Spleen (tissue), 11 donors: ENCODE results near the gene NLGN3. TPM values are rescaled to one million over a fixed set of nuclear protein-coding genes. Genes with fewer than 3 reads are reported as not detected.

Experiments used
- DNase-seq: peaks from one replicate; pipeline ENCODE4 v3.0.0-alpha.2; 2020
- H3K27ac ChIP-seq, 8 donors: fragments of 200-600 bp; sonication (generic) in 7 of 8; 1 replicate in 4 of 8; 2 replicates in 4 of 8; pipeline versions ENCODE4 v1.5.0 to v1.8.0; 2016 to 2021; ENCODE audit warnings: inconsistent platforms in 4 of 8, mild to moderate bottlenecking in 4 of 8, moderate library complexity in 1 of 8
- H3K27me3 ChIP-seq, 7 donors: fragments of 200-600 bp; sonication (generic) in 6 of 7; replicated peaks in 1 of 7; 1 replicate in 4 of 7; 2 replicates in 3 of 7; pipeline versions ENCODE4 v1.5.0 to v1.8.0; 2016 to 2021; ENCODE audit warnings: inconsistent platforms in 3 of 7, mild to moderate bottlenecking in 1 of 7
- H3K36me3 ChIP-seq, 6 donors: fragments of 200-600 bp; sonication (generic) in 5 of 6; 1 replicate in 4 of 6; 2 replicates in 2 of 6; pipeline versions ENCODE4 v1.5.0 to v1.8.0; 2016 to 2021; ENCODE audit warnings: inconsistent platforms in 2 of 6
- H3K4me1 ChIP-seq, 6 donors: fragments of 200-600 bp; sonication (generic) in 5 of 6; 1 replicate in 3 of 6; 2 replicates in 3 of 6; pipeline versions ENCODE4 v1.5.0 to v1.8.0; 2016 to 2021; ENCODE audit warnings: inconsistent platforms in 3 of 6
- H3K4me3 ChIP-seq, 8 donors: fragments of 200-600 bp; sonication (generic) in 7 of 8; 1 replicate in 4 of 8; 2 replicates in 4 of 8; pipeline versions ENCODE4 v1.5.0 to v1.8.0; 2016 to 2021; ENCODE audit warnings: inconsistent platforms in 4 of 8, mild to moderate bottlenecking in 4 of 8, moderate library complexity in 2 of 8
- H3K9me3 ChIP-seq, 8 donors: fragments of 200-600 bp; sonication (generic) in 7 of 8; 1 replicate in 4 of 8; 2 replicates in 4 of 8; pipeline versions ENCODE4 v1.5.0 to v1.8.0; 2016 to 2021; ENCODE audit warnings: inconsistent platforms in 4 of 8
- CTCF ChIP-seq, 11 experiments: fragments of 200-600 bp in 7 of 11; fragments of 450-650 bp in 4 of 11; sonication (generic) in 4 of 11; IDR thresholded peaks in 8 of 11; conservative IDR thresholded peaks in 3 of 11; 1 replicate in 7 of 11; 2 replicates in 4 of 11; pipeline versions ENCODE4 v1.4.0 to v1.8.0; 2016 to 2021; ENCODE audit warnings: antibody characterized with exemption in 11 of 11, inconsistent platforms in 4 of 11, mild to moderate bottlenecking in 1 of 11
- POLR2A ChIP-seq, 3 donors: fragments of 450-650 bp; IDR thresholded peaks; one replicate each; pipeline ENCODE4 v1.5.1; 2017; ENCODE audit warnings: antibody characterized with exemption in 3 of 3, mild to moderate bottlenecking in 1 of 3
- POLR2AphosphoS5 ChIP-seq, 3 donors: sonication (generic); formaldehyde crosslinking; IDR thresholded peaks; one replicate each; pipeline ENCODE4 v1.5.1; 2017; ENCODE audit warnings: antibody characterized with exemption in 3 of 3
- WGBS, 5 donors: extraction: QIAGEN DNeasy Blood & Tissue Kit in 3 of 5; methylation state at CpG; one replicate each; pipeline versions ENCODE4 v1.1.5 to v1.1.7; 2013 to 2018; 5-methylcytosine and 5-hydroxymethylcytosine counted together
- intact Hi-C: fragments of 100-400 bp; cut with DNase I; formaldehyde crosslinking; loops from one replicate; pipeline ENCODE4 v1.15.0; 2023; ENCODE audit warnings: low total_unique reads
- polyA plus RNA-seq, 3 donors: library from polyadenylated mRNA; stranded (reverse); fragments of 200-250 nt; gene quantifications; one replicate each; pipeline ENCODE4 v1.2.1, GENCODE V29; 2013
- total RNA-seq, 7 donors: library from RNA; depleted of rRNA in 3 of 7; stranded (reverse); fragments of >200 nt in 3 of 7; fragmentation: NEBNext Ultra II Directional in 4 of 7; extraction: Animal tissue kit (Norgen Biotek cat#: 25700) in 4 of 7; gene quantifications; one replicate each; pipeline versions ENCODE4 v1.1.0 to v1.2.1, GENCODE V29; 2016 to 2021
- donor health status: healthy with polysubstance abuse.
- donor health status: DM: no; HTN: no; CAD: no; lungs with moderate emphysema.
- donor health status: DM: no; HTN: no; CAD: no.
- donor health status: Bipolar disorder and iron deficiency.
- donor health status: healthy.
- donor health status: DM: no; HTN: no; CAD: no.
- donor health status: DM: yes; HTN: yes; CAD: no.

Gene NLGN3
- total and polyA plus RNA-seq, 10 donors: 0.14 to 2.5 (median 0.85) TPM

- WGBS, 5 donors: 0 to 35% (median 12%) methylated on average over 6 to 9 of the region's 9 CpGs; no CpG with 5 or more reads in 1 of the 5 donors
- H3K9me3 ChIP-seq: no peaks in the 10 kb centered on the region
- peak overlapping the region in 7 of 8 donors; percentile 53 to 90 (median 84) for H3K27ac ChIP-seq
- peaks cover 10 to 54% (median 31%) of the 10 kb centered on the region in 6 donors for H3K4me1 ChIP-seq
- TF ChIP-seq POLR2A (IDR thresholded peaks at IDR 0.05) (no peak), POLR2AphosphoS5 (IDR thresholded peaks at IDR 0.05) (no peak), CTCF (IDR thresholded peaks at IDR 0.05 in 8 of 11, conservative IDR thresholded peaks at IDR 0.05 in 3 of 11) (no peak)
- peaks cover 0 to 3% (median 0%) of the 10 kb centered on the region in 7 donors for H3K27me3 ChIP-seq
- intact Hi-C loops: no loop called here
- H3K36me3 ChIP-seq: peaks cover 0 to 8% (median 0%) of the 10 kb centered on the region in 6 donors
- H3K4me3 ChIP-seq: peak overlapping the region; percentile 28 to 77 (median 47)
- DNase-seq: no peak
Measured at GRCh38 chrX:71096760-71097032, 47.9 kb upstream of the NLGN3 start.

GRCh38 chrX:71098302-71098701, 46.3 kb upstream of the NLGN3 start:
- WGBS, 5 donors: 7 to 24% (median 12%) methylated on average over 2 of the region's 2 CpGs
- intact Hi-C loops: no loop called here
- peaks cover 10 to 70% (median 42%) of the 10 kb centered on the region in 6 donors for H3K4me1 ChIP-seq
- no peaks in the 10 kb centered on the region for H3K9me3 ChIP-seq
- H3K27me3 ChIP-seq: peaks cover 0 to 3% (median 0%) of the 10 kb centered on the region in 7 donors
- peak overlapping the region in 3 of 8 donors; percentile 11 to 90 (median 87) for H3K27ac ChIP-seq
- peak overlapping the region in 1 of 8 donors; percentile 40 for H3K4me3 ChIP-seq
- peak in 1 of 3 donors; percentile 64 for TF ChIP-seq POLR2AphosphoS5 (IDR thresholded peaks at IDR 0.05)
- peak; percentile 38 to 84 (median 73) for TF ChIP-seq CTCF (IDR thresholded peaks at IDR 0.05 in 8 of 11, conservative IDR thresholded peaks at IDR 0.05 in 3 of 11)
- no peak for TF ChIP-seq POLR2A (IDR thresholded peaks at IDR 0.05)
- H3K36me3 ChIP-seq: peaks cover 0 to 11% (median 0%) of the 10 kb centered on the region in 6 donors
- peak; percentile 90 for DNase-seq

GRCh38 chrX:71098951-71099506, 45.6 kb upstream of the NLGN3 start:
- DNase-seq: peak; percentile 57
- no peak overlapping the region for H3K4me3 ChIP-seq
- peak overlapping the region in 3 of 8 donors; percentile 11 to 90 (median 31) for H3K27ac ChIP-seq
- TF ChIP-seq POLR2AphosphoS5 (IDR thresholded peaks at IDR 0.05) (no peak), CTCF (IDR thresholded peaks at IDR 0.05 in 8 of 11, conservative IDR thresholded peaks at IDR 0.05 in 3 of 11) (no peak), POLR2A (IDR thresholded peaks at IDR 0.05) (no peak)
- peaks cover 11 to 78% (median 49%) of the 10 kb centered on the region in 6 donors for H3K4me1 ChIP-seq
- intact Hi-C loops: no loop called here
- no peaks in the 10 kb centered on the region for H3K9me3 ChIP-seq
- peaks cover 0 to 3% (median 0%) of the 10 kb centered on the region in 7 donors for H3K27me3 ChIP-seq
- peaks cover 0 to 11% (median 0%) of the 10 kb centered on the region in 6 donors for H3K36me3 ChIP-seq
- WGBS, 5 donors: 59 to 86% (median 66%) methylated on average over 4 to 5 of the region's 5 CpGs

GRCh38 chrX:71099736-71100135, 44.9 kb upstream of the NLGN3 start:
- no peaks in the 10 kb centered on the region for H3K9me3 ChIP-seq
- H3K36me3 ChIP-seq: peaks cover 0 to 11% (median 0%) of the 10 kb centered on the region in 6 donors
- peaks cover 0 to 3% (median 0%) of the 10 kb centered on the region in 7 donors for H3K27me3 ChIP-seq
- peak; percentile 44 for DNase-seq
- H3K27ac ChIP-seq: no peak overlapping the region
- H3K4me1 ChIP-seq: peaks cover 18 to 85% (median 56%) of the 10 kb centered on the region in 6 donors
- WGBS, 5 donors: 64 to 100% (median 78%) methylated on average over 2 to 4 of the region's 4 CpGs
- no peak overlapping the region for H3K4me3 ChIP-seq
- intact Hi-C loops: no loop called here
- TF ChIP-seq POLR2A (IDR thresholded peaks at IDR 0.05) (no peak), POLR2AphosphoS5 (IDR thresholded peaks at IDR 0.05) (no peak), CTCF (IDR thresholded peaks at IDR 0.05 in 8 of 11, conservative IDR thresholded peaks at IDR 0.05 in 3 of 11) (no peak)
